Memory B cell (primary cell): ENCODE data around the gene MALSU1.
A peak's percentile ranks its signal among the peaks of the same experiment; 100 is the strongest.
"Not testable (repeated sequence)": the region's sequence is repeated elsewhere in the genome, so short reads cannot be mapped to it uniquely, and the experiment has no call there.

Experiments
- ATAC-seq: fragments of 150-1000 bp; cut with Tn5 transposase; 2 replicates; pipeline ENCODE4 v1.10.0; 2021; ENCODE audit warnings: low read depth, mild to moderate bottlenecking, moderate library complexity
- DNase-seq, 2 donors: peaks; one replicate each; pipeline ENCODE4 v3.0.0; 2022; ENCODE audit warnings: low spot score in 2 of 2
- H3K27ac Mint-ChIP-seq: one replicate; pipeline ENCODE4 v1.8.0; 2022; ENCODE audit warnings: mild to moderate bottlenecking, moderate library complexity, mixed read lengths
- H3K27me3 Mint-ChIP-seq: one replicate; pipeline ENCODE4 v1.8.0; 2022; ENCODE audit warnings: mixed read lengths
- H3K36me3 Mint-ChIP-seq: one replicate; pipeline ENCODE4 v1.8.0; 2022; ENCODE audit warnings: mild to moderate bottlenecking, mixed read lengths
- H3K4me1 Mint-ChIP-seq: one replicate; pipeline ENCODE4 v1.8.0; 2022; ENCODE audit warnings: mixed read lengths
- H3K4me3 Mint-ChIP-seq: one replicate; pipeline ENCODE4 v1.8.0; 2022; ENCODE audit warnings: mild to moderate bottlenecking, moderate library complexity, mixed read lengths
- H3K9me3 Mint-ChIP-seq: one replicate; pipeline ENCODE4 v1.8.0; 2022; ENCODE audit warnings: mixed read lengths

Gene MALSU1

DNA sequence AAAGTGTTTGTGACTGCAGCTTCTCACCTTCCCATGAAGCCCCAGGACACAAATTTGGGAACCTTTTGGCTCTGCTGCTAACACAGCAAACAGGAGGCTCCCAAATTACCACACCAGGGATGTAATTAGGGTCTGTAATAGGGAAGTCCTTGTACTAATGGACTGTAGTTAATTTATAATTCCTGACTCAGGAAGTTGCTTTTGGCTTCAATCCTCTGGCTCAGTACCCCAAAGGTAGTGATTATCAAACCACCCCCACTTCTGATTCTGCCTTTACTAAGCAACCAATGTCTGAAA lies 3.8 kb upstream of the MALSU1 start:
- Mint-ChIP-seq H3K36me3 (peaks cover 3% of the 10 kb centered on the region), H3K27me3 (peaks cover 5% of the 10 kb centered on the region), H3K4me1 (peaks cover 13% of the 10 kb centered on the region), H3K9me3 (peaks cover 4% of the 10 kb centered on the region), H3K27ac (no peak overlapping the region), H3K4me3 (no peak overlapping the region)
- DNase-seq (no peak), ATAC-seq (no peak)

DNA sequence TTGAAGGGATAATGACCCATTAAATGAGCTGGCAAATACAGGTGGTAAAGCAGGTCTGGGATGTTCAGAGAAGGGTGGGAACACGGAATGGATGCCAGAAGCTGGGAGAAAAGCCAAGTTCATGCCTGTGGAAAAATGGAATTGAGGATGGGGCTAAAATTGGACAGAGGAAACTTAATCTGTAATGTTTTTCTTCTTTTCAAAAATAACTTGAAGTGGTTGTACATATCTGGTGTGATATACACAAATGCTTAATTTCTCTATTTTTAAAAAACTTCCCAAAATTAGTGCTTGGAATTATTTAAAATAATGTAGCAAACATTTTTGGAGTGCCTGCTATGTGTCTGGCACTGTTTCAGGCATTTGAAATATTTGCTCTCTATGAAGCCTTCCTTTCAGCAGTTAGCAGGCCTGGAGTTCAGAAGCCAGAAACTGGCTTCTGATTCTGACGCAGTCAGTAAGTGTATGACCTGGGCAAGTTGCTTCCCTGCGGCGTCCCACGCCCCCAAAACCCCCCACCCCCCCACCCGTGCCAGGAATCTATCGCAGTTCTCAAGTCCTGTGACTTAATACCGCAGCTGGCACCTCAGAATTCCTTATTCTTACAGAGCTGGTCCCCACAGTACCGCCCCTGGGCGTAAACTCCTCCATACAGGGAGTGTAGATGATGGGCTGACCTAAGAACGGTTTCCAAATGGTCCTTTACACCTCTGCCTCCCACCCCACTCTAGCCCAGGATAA lies 828 bp upstream of the MALSU1 start:
- peaks cover 13% of the 10 kb centered on the region for H3K36me3 Mint-ChIP-seq
- peaks cover 29% of the 10 kb centered on the region for H3K4me1 Mint-ChIP-seq
- H3K27ac Mint-ChIP-seq = peak overlapping the region; percentile 98
- peak overlapping the region; percentile 88 for H3K4me3 Mint-ChIP-seq
- no peak for DNase-seq
- ATAC-seq = no peak
- H3K27me3 Mint-ChIP-seq = peaks cover 1% of the 10 kb centered on the region
- peaks cover 4% of the 10 kb centered on the region for H3K9me3 Mint-ChIP-seq

DNA sequence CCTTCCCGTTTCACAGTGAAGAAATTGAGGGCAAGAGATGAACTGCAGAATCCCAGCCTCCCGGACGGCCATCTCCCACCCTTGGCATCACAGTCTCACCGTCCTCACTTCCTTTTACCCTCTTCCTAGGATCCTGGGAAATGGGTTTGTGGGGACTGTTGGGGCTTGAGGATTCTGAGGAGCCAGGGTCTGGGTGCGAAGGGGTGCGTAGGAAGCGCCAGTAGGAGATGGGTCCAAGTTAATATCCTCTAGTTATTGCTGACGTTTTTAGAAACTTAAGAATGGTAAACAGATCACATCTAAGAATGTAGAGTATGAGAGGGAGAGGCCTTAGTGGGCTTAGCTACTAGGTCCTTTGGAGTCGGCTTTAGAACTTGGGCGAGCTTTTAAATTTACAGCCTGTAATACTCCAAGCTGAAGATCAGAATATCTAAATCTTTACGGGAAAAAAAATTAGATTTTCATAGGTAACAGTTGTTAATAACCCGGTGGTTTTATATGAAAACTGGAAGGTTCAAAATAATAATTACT lies 696 bp downstream of the MALSU1 start:
- Mint-ChIP-seq H3K36me3 (peaks cover 15% of the 10 kb centered on the region), H3K4me1 (peaks cover 30% of the 10 kb centered on the region), H3K27me3 (no peaks in the 10 kb centered on the region), H3K27ac (peak overlapping the region; percentile 98), H3K4me3 (peak overlapping the region; percentile 88), H3K9me3 (peaks cover 4% of the 10 kb centered on the region)
- no peak for DNase-seq
- no peak for ATAC-seq

DNA sequence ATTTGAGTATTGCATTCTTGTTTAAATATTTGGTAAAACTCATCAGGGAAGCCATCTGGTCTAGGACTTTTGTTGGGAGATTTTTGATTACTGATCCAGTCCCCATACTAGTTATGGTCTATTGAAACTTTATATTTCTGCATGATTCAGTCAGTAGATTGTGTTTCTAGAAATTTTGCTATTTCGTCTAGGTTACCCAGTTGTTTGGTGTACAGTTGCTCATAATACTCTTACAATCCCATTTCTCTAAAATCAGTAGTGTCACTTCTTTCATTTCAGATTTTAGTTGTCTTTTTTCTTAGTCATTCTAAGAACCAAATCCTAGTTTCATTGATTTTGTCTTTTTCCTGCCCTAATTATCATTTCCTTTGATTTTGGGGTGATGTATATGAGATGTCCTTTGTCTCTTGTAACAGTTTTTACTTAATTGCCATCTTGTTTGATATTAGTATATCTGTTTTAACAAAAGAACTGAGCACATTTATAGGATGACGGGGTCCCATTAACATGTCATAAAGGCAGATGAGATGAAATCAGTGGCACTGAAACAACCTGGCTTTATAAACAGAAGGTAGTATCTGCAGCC lies 7.9 kb downstream of the MALSU1 start:
- H3K9me3 Mint-ChIP-seq = no peaks in the 10 kb centered on the region
- DNase-seq = no peak
- no peaks in the 10 kb centered on the region for H3K27me3 Mint-ChIP-seq
- H3K27ac Mint-ChIP-seq = peak overlapping the region; percentile 64
- peaks cover 21% of the 10 kb centered on the region for H3K4me1 Mint-ChIP-seq
- peaks cover 22% of the 10 kb centered on the region for H3K36me3 Mint-ChIP-seq
- no peak overlapping the region for H3K4me3 Mint-ChIP-seq
- ATAC-seq = no peak

DNA sequence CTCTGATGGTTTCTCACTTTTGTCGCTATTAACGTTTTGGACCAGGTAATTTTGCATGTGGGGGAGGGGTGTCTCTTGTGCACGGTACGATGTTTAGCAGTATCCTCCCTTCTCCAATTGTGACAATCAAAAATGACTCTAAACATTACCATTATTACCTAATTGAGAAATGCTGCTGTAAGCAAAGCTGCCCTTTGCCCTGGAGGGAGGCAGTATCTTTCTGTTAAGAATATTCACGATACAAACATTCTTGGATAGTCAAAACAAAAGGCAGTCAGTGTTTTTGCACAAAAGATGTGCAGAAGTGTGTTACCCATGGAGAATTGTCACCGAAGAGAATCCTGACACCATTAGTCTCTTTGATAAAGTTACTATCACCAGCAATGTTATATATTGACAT lies 9.6 kb downstream of the MALSU1 start:
- no peaks in the 10 kb centered on the region for H3K9me3 Mint-ChIP-seq

DNA sequence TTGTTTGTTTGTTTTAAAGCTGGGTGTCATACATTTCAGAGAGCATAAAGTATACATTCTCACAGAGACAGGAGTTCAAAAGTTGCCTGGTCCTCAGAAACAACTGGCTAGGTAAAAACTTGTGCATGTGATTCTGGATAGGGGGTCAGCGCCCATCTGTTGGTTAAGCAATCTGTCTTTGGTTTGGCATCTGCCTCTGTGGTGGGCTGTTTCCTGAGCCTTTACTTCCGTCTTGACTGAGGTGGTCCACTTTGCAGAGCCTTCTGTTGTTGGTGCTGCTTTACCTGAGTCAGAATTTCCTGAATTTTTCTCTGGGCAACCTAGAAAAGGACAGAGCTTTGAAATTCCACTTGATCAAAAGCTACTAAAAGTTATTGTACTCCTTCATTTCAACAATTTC lies 13.0 kb downstream of the MALSU1 start:
- H3K9me3 Mint-ChIP-seq, H3K36me3 Mint-ChIP-seq, H3K4me3 Mint-ChIP-seq, ATAC-seq, H3K27ac Mint-ChIP-seq, H3K27me3 Mint-ChIP-seq, H3K4me1 Mint-ChIP-seq, DNase-seq: not testable (repeated sequence)

More for the DNA sequence above, 9.6 kb downstream of the MALSU1 start:
- peaks cover 12% of the 10 kb centered on the region for H3K36me3 Mint-ChIP-seq
- H3K27me3 Mint-ChIP-seq = no peaks in the 10 kb centered on the region
- no peak overlapping the region for H3K27ac Mint-ChIP-seq
- H3K4me3 Mint-ChIP-seq = no peak overlapping the region
- peaks cover 14% of the 10 kb centered on the region for H3K4me1 Mint-ChIP-seq
- DNase-seq (no peak), ATAC-seq (no peak)

DNA sequence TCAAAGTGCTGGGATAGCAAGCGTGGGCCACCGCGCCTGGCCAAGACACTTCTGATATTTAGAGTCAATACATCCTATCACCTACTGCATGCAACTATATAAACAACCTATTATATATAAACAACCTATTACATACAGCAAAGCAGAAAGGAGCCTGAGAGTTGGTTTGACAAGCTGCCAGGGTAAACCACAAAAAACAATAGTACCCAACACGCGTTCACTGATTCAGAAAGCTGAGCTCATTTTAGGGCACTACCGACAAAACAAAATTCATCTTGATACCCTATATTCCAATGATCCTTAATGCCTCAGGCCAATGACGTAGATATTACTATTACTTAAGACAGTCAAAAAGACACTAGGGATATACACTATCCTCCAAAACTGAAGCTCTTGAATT lies 16.2 kb downstream of the MALSU1 start:
- no peaks in the 10 kb centered on the region for H3K4me1 Mint-ChIP-seq
- no peaks in the 10 kb centered on the region for H3K27me3 Mint-ChIP-seq
- no peaks in the 10 kb centered on the region for H3K36me3 Mint-ChIP-seq
- no peak overlapping the region for H3K27ac Mint-ChIP-seq
- H3K9me3 Mint-ChIP-seq = no peaks in the 10 kb centered on the region
- DNase-seq (no peak), ATAC-seq (no peak)
- no peak overlapping the region for H3K4me3 Mint-ChIP-seq

DNA sequence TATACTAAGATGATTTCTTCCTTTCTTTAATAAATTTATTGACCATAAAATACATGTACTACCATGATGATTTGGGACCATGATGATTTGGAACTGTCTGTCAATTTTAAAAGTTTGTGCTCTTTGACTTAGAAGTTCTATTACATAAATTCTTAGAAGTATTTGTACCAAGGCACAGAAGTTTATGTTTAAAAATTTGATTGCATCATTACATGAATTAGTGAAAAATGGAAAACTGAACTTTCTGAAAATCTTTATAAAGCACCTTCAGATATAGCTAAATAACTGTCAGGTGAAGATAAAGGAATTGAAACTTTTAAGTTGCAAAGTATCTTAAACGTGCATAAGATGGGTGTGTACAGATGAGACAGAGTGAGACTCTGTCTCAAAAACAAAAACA lies 32.0 kb downstream of the MALSU1 start:
- ATAC-seq = no peak

DNA sequence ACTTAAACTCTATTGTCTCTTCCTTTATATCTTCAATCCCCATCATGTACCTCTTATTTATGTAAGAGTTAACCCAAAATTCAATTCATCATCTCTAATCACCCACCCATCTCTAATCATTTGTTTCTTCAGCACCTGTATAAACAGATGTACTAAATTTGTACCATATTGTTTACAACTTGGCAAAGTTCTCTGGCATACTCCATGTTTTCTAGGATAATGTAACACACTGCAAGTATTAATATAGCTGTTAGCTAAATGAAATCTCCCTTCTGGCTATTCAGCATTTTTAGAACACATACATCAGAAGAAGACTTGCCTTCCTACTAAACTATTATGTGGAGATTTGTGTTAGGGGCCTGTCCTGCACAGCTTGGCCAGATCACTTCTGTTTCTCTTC lies 33.1 kb downstream of the MALSU1 start:
- H3K36me3 Mint-ChIP-seq = no peaks in the 10 kb centered on the region
- ATAC-seq = no peak
- no peaks in the 10 kb centered on the region for H3K9me3 Mint-ChIP-seq
- H3K27me3 Mint-ChIP-seq = no peaks in the 10 kb centered on the region
- no peaks in the 10 kb centered on the region for H3K4me1 Mint-ChIP-seq
- H3K27ac Mint-ChIP-seq = no peak overlapping the region
- H3K4me3 Mint-ChIP-seq = no peak overlapping the region
- DNase-seq = no peak

More for the DNA sequence above, 32.0 kb downstream of the MALSU1 start:
- Mint-ChIP-seq H3K27me3 (no peaks in the 10 kb centered on the region), H3K4me3 (no peak overlapping the region), H3K4me1 (no peaks in the 10 kb centered on the region), H3K9me3 (no peaks in the 10 kb centered on the region), H3K27ac (no peak overlapping the region), H3K36me3 (no peaks in the 10 kb centered on the region)
- no peak for DNase-seq

DNA sequence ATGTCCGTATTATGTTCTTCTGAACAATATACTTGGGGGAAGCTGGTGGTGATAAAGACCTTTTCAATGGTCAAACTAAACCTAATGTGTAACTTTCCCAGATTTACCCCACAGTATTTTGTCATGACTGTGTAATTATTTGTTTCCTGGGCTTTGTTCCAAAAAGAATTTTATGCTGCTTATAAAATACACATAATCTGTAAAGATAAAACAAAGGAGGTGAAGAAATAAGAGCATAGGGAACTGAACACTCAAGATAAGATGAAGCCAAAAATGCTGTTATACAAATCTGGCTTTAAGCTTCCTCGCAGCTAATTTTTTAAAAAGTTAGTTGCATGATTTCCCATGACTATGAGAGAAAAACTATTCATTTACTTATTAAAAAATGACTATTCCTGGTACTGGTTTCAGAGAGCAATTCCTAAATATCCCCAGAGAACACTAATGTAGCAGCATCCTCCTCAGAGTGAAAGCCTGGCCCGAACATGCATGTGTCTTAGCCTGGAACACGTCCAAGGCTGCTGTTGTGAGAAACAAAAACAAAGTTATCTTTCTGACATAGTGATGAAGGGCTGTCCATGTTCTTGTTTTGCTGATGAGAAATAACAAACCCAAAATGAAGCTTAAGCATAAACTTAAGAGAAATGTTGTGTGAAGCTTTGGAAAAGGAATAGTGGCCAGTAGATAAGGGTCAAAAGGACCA lies 33.9 kb downstream of the MALSU1 start:
- H3K4me3 Mint-ChIP-seq = no peak overlapping the region
- H3K9me3 Mint-ChIP-seq = no peaks in the 10 kb centered on the region
- DNase-seq (no peak), ATAC-seq (no peak)
- no peak overlapping the region for H3K27ac Mint-ChIP-seq
- H3K27me3 Mint-ChIP-seq = peaks cover 2% of the 10 kb centered on the region
- no peaks in the 10 kb centered on the region for H3K4me1 Mint-ChIP-seq
- H3K36me3 Mint-ChIP-seq = peaks cover 3% of the 10 kb centered on the region

DNA sequence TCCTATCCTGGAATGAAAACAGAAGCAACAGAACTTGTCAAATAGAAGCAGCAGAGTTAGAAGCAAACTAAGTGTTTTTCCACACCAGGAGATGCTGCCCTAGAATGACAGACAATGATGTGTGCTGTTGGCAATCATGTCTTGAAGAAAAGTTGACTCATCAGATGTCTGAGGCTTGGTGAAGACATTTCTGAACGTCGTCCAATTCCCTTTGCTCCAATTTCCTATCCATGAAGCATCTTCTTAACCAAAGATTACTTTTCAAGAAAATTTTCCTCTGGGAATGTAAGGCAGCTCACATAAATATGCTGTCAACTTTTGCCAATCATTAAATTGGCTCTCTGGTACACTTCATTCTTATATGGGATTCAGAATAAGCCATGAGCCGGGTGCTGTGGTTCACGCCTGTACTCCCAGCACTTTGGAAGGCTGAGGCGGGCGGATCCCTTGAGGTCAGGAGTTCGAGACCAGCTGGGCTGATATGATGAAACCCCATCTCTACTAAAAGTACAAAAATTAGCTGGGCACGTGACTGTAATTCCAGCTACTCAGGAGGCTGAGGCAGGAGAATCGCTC lies 34.6 kb downstream of the MALSU1 start:
- Mint-ChIP-seq H3K36me3 (peaks cover 3% of the 10 kb centered on the region), H3K27me3 (peaks cover 2% of the 10 kb centered on the region)
- ATAC-seq = no peak

DNA sequence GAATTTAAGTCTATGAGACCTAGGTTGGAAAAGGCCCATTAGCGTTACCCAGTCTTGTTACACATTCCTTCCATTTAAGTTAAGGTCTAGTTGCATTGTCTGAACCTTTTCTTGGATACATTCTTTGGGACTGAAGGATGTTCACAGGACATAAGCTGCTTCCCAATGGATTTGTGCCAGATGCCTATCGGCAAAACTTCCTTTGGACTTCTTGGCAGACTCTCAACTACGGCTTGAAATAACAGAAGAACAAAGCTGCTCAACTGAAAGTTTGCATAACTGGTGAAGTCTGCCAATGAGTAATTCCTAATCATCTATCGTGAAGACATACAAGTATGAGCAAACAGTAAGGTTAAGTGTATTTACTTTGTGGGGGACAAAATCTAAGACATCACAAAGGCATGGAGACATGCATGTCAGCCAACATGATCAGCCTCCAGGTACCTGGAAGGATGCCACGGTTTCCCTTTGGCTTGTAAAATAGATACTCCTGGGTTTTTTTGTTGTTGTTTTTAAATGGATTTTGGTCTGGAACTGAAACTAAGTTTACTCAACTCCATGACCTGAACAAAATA lies 35.4 kb downstream of the MALSU1 start:
- peaks cover 2% of the 10 kb centered on the region for H3K27me3 Mint-ChIP-seq
- peaks cover 3% of the 10 kb centered on the region for H3K36me3 Mint-ChIP-seq
- ATAC-seq (no peak), DNase-seq (no peak)
- H3K4me1 Mint-ChIP-seq = no peaks in the 10 kb centered on the region
- H3K4me3 Mint-ChIP-seq = no peak overlapping the region
- H3K27ac Mint-ChIP-seq = no peak overlapping the region
- no peaks in the 10 kb centered on the region for H3K9me3 Mint-ChIP-seq

More for the DNA sequence above, 34.6 kb downstream of the MALSU1 start:
- H3K9me3 Mint-ChIP-seq = no peaks in the 10 kb centered on the region
- no peak for DNase-seq
- no peak overlapping the region for H3K4me3 Mint-ChIP-seq
- no peaks in the 10 kb centered on the region for H3K4me1 Mint-ChIP-seq
- H3K27ac Mint-ChIP-seq = no peak overlapping the region

DNA sequence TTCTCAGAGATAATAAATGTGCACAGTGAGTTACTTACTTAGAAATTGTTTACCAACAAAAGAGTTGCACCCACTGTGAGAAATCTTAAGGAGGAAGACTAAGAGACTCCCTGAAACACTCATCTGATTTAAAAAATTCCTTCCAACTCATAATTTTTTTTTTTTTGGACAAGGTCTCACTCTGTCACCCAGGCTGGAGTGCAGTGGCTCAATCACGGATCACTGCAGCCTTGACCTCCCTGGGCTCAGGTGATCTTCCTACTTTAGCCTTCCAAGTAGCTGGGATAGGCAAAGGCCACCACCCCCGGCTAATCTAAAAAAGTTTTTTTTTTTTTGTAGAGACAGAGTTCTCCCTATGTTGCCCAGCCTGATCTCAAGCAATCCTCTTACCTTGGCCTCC lies 36.0 kb downstream of the MALSU1 start:
- ATAC-seq = no peak
- H3K27me3 Mint-ChIP-seq = peaks cover 2% of the 10 kb centered on the region
- peaks cover 3% of the 10 kb centered on the region for H3K36me3 Mint-ChIP-seq
- no peak overlapping the region for H3K27ac Mint-ChIP-seq
- H3K4me3 Mint-ChIP-seq = no peak overlapping the region
- no peak for DNase-seq
- no peaks in the 10 kb centered on the region for H3K4me1 Mint-ChIP-seq
- H3K9me3 Mint-ChIP-seq = no peaks in the 10 kb centered on the region

DNA sequence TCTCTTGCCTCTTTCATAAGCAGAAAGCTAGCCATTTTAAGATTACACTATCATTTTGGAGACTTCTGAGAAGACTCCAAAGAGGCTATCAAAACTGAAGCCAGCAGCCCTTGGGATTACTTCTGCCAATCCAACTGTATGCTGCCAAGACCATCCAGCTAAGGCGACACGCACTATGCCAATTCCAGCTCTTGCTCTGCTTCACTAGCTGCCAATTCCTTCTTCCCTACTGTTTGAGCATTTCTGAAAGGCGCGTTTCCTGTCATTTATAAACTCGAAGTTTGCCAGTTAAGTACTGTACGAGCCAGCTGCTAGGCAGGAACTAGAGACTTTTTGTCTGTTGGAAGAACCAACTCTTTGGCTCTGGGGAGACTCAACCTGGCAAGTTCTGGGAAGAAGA lies 36.5 kb downstream of the MALSU1 start:
- no peaks in the 10 kb centered on the region for H3K9me3 Mint-ChIP-seq
- ATAC-seq (no peak), DNase-seq (no peak)
- no peak overlapping the region for H3K27ac Mint-ChIP-seq
- H3K4me3 Mint-ChIP-seq = no peak overlapping the region
- peaks cover 2% of the 10 kb centered on the region for H3K27me3 Mint-ChIP-seq
- no peaks in the 10 kb centered on the region for H3K4me1 Mint-ChIP-seq
- peaks cover 3% of the 10 kb centered on the region for H3K36me3 Mint-ChIP-seq
